GM12892 (cell line): ENCODE results near the gene NTN5.

Source experiments
- DNase-seq: peaks from one replicate; pipeline ENCODE4 v3.0.0; 2011; ENCODE audit not compliant: insufficient read length
- FAIRE-seq: peaks from 2 replicates; lab custom pipeline; 2011; peaks lifted over from hg19 to GRCh38; lab: Jason Lieb, UNC
- POLR2A ChIP-seq: IDR thresholded peaks from 2 replicates; pipeline ENCODE4 v1.6.1; 2011; ENCODE audit warnings: low read depth, low read length, control low read depth
- POLR2AphosphoS5 ChIP-seq: IDR thresholded peaks from 2 replicates; pipeline ENCODE4 v1.6.1; 2011; ENCODE audit warnings: low read depth, low read length, control low read depth
- TAF1 ChIP-seq: IDR thresholded peaks from 2 replicates; pipeline ENCODE4 v1.6.1; 2011; ENCODE audit warnings: low read depth, mild to moderate bottlenecking, control low read depth, low read length, borderline replicate concordance

NTN5 gene

GRCh38 chr19:48674921-48675824 is 2.4 kb upstream of the NTN5 start:
- FAIRE-seq, result peak; percentile 87
- TF ChIP-seq POLR2A, result no peak
- TF ChIP-seq TAF1, result no peak
- TF ChIP-seq POLR2AphosphoS5, result no peak
- peak; percentile 93 for DNase-seq

GRCh38 chr19:48674216-48674809 is 1.5 kb upstream of the NTN5 start:
- no peak for FAIRE-seq
- DNase-seq, result no peak
- TF ChIP-seq POLR2A (no peak), TAF1 (no peak), POLR2AphosphoS5 (no peak)

GRCh38 chr19:48673436-48674100 is 751 bp upstream of the NTN5 start:
- no peak for DNase-seq
- no peak for FAIRE-seq
- TF ChIP-seq POLR2A (no peak), POLR2AphosphoS5 (no peak), TAF1 (no peak)

GRCh38 chr19:48671446-48671995 is 1.3 kb downstream of the NTN5 start:
- DNase-seq, result no peak
- TF ChIP-seq TAF1 (no peak), POLR2A (no peak), POLR2AphosphoS5 (no peak)
- FAIRE-seq, result no peak

GRCh38 chr19:48670699-48671445 is 1.9 kb downstream of the NTN5 start:
- TF ChIP-seq POLR2AphosphoS5 (no peak), TAF1 (no peak), POLR2A (no peak)
- no peak for FAIRE-seq
- no peak for DNase-seq

GRCh38 chr19:48669903-48670668 is 2.7 kb downstream of the NTN5 start:
- no peak for FAIRE-seq
- no peak for DNase-seq
- TF ChIP-seq POLR2AphosphoS5 (no peak), POLR2A (no peak), TAF1 (no peak)

- no peak for DNase-seq
- FAIRE-seq, result no peak
- no peak for TF ChIP-seq POLR2A
- no peak for TF ChIP-seq POLR2AphosphoS5
- no peak for TF ChIP-seq TAF1
Observed at GRCh38 chr19:48668761-48669160, 4.1 kb downstream of the NTN5 start.

GRCh38 chr19:48668332-48668731 is 4.5 kb downstream of the NTN5 start:
- DNase-seq, result no peak
- no peak for FAIRE-seq
- TF ChIP-seq POLR2AphosphoS5, result no peak
- no peak for TF ChIP-seq POLR2A
- TF ChIP-seq TAF1, result no peak

GRCh38 chr19:48665786-48666185 is 7.0 kb downstream of the NTN5 start:
- FAIRE-seq, result no peak
- no peak for DNase-seq
- TF ChIP-seq POLR2A, result no peak
- TF ChIP-seq TAF1, result no peak
- no peak for TF ChIP-seq POLR2AphosphoS5

GRCh38 chr19:48664476-48664875 is 8.3 kb downstream of the NTN5 start:
- no peak for TF ChIP-seq TAF1
- no peak for TF ChIP-seq POLR2AphosphoS5
- no peak for TF ChIP-seq POLR2A
- DNase-seq (no peak), FAIRE-seq (no peak)
